Activated CD8-positive, alpha-beta memory T cell treated with anti-CD3 and anti-CD28 coated beads, Interleukin-2, amount 10 ng/mL, durations not matched to agents 7 days and 5 days (primary cell): ENCODE data around the gene ZNF177. TPM values are rescaled to one million over a fixed set of nuclear protein-coding genes. Genes with fewer than 3 reads are reported as not detected.
"Not testable (repeated sequence)": the region's sequence is repeated elsewhere in the genome, so short reads cannot be mapped to it uniquely, and the experiment has no call there.

Experiments used
- ATAC-seq: fragments of 150-1000 bp; cut with Tn5 transposase; one replicate; pipeline ENCODE4 v1.10.0; 2021; ENCODE audit warnings: moderate library complexity
- CTCF ChIA-PET: fragments of 350-600 bp; sonication (Branson Sonifier 250); formaldehyde crosslinking; loops from one replicate; lab custom pipeline; 2021; ENCODE audit warnings: antibody characterized with exemption; lab: Charles Lee
- DNase-seq: peaks from one replicate; pipeline ENCODE4 v3.0.0-alpha.2; 2020
- H3K27ac Mint-ChIP-seq: one replicate; pipeline ENCODE4 v1.8.0; 2021; ENCODE audit warnings: mild to moderate bottlenecking, mixed read lengths
- H3K27me3 Mint-ChIP-seq: one replicate; pipeline ENCODE4 v1.8.0; 2021; ENCODE audit warnings: mixed read lengths
- H3K36me3 Mint-ChIP-seq: one replicate; pipeline ENCODE4 v1.8.0; 2021; ENCODE audit warnings: mild to moderate bottlenecking, mixed read lengths
- H3K4me1 Mint-ChIP-seq: one replicate; pipeline ENCODE4 v1.8.0; 2021; ENCODE audit warnings: mixed read lengths
- H3K4me3 Mint-ChIP-seq: one replicate; pipeline ENCODE4 v1.8.0; 2021; ENCODE audit warnings: mild to moderate bottlenecking, moderate library complexity, mixed read lengths
- H3K9me3 Mint-ChIP-seq: one replicate; pipeline ENCODE4 v1.8.0; 2022; ENCODE audit warnings: low read depth, mixed read lengths
- total RNA-seq, 2 experiments: library from RNA; stranded (reverse); gene quantifications; one replicate each; pipeline ENCODE4 v1.2.3, GENCODE V29; 2021

Gene ZNF177
- 1 to 10 TPM; 1.1 to 1.2 TPM for total RNA-seq

GRCh38 chr19:9362905-9363304 is at the start of gene ZNF177:
TSS of gene ZNF177 (plus strand) at chr19:9363013. CDS start at chr19:9378312, 15,299 bp downstream.
- peaks cover 4% of the 10 kb centered on the region for H3K4me1 Mint-ChIP-seq
- H3K4me3 Mint-ChIP-seq, result peak within 1 kb of the TSS; percentile 27
- CTCF ChIA-PET, result no interaction called here
- peaks cover 21% of the 10 kb centered on the region for H3K36me3 Mint-ChIP-seq
- H3K27me3 Mint-ChIP-seq, result peaks cover 6% of the 10 kb centered on the region
- DNase-seq (no peak), ATAC-seq (no peak)
- H3K27ac Mint-ChIP-seq, result no peak within 1 kb of the TSS
- H3K9me3 Mint-ChIP-seq, result peaks cover 35% of the 10 kb centered on the region

- CTCF ChIA-PET, result interaction anchor here (1.5 kb wide), 1 partner anchor 276 kb away, joined by 3 read pairs; no protein-coding TSS in a partner anchor
- Mint-ChIP-seq H3K4me3 (no peak overlapping the region), H3K27ac (no peak overlapping the region), H3K27me3 (no peaks in the 10 kb centered on the region), H3K9me3 (no peaks in the 10 kb centered on the region), H3K4me1 (peaks cover 6% of the 10 kb centered on the region), H3K36me3 (no peaks in the 10 kb centered on the region)
- ATAC-seq (no peak), DNase-seq (no peak)
Observed at GRCh38 chr19:9313756-9314155, 49.1 kb upstream of the ZNF177 start.

- Mint-ChIP-seq H3K4me1 (peaks cover 27% of the 10 kb centered on the region), H3K4me3 (no peak overlapping the region), H3K9me3 (peaks cover 10% of the 10 kb centered on the region), H3K27me3 (no peaks in the 10 kb centered on the region), H3K27ac (no peak overlapping the region), H3K36me3 (peaks cover 31% of the 10 kb centered on the region)
- CTCF ChIA-PET, result no interaction called here
- ATAC-seq (no peak), DNase-seq (no peak)
Observed at GRCh38 chr19:9321338-9321737, 41.5 kb upstream of the ZNF177 start.

GRCh38 chr19:9321756-9322155 is 41.1 kb upstream of the ZNF177 start:
- CTCF ChIA-PET, ATAC-seq, H3K4me3 Mint-ChIP-seq, H3K27ac Mint-ChIP-seq, H3K27me3 Mint-ChIP-seq, DNase-seq: not testable (repeated sequence)
- Mint-ChIP-seq H3K4me1 (peaks cover 28% of the 10 kb centered on the region), H3K9me3 (peaks cover 10% of the 10 kb centered on the region), H3K36me3 (peaks cover 32% of the 10 kb centered on the region)

- H3K27me3 Mint-ChIP-seq, DNase-seq, CTCF ChIA-PET, ATAC-seq, H3K4me3 Mint-ChIP-seq: not testable (repeated sequence)
- peaks cover 36% of the 10 kb centered on the region for H3K36me3 Mint-ChIP-seq
- H3K9me3 Mint-ChIP-seq, result peaks cover 10% of the 10 kb centered on the region
- peak overlapping the region; percentile 22 for H3K27ac Mint-ChIP-seq
- peaks cover 28% of the 10 kb centered on the region for H3K4me1 Mint-ChIP-seq
Observed at GRCh38 chr19:9322201-9322600, 40.6 kb upstream of the ZNF177 start.

- CTCF ChIA-PET, result interaction anchor here (0.8 to 1.8 kb wide), 3 partner anchors 12 to 259 kb away, joined by 3 to 15 read pairs (median 3); no protein-coding TSS in a partner anchor
- H3K27ac Mint-ChIP-seq, result peak overlapping the region; percentile 97
- H3K36me3 Mint-ChIP-seq, result peaks cover 45% of the 10 kb centered on the region
- ATAC-seq, result peak; percentile 61
- peaks cover 28% of the 10 kb centered on the region for H3K4me1 Mint-ChIP-seq
- DNase-seq, result peak; percentile 83
- H3K27me3 Mint-ChIP-seq, result no peaks in the 10 kb centered on the region
- H3K9me3 Mint-ChIP-seq, result peaks cover 17% of the 10 kb centered on the region
- peak overlapping the region; percentile 86 for H3K4me3 Mint-ChIP-seq
Observed at GRCh38 chr19:9323557-9323918, 39.3 kb upstream of the ZNF177 start.

GRCh38 chr19:9323919-9324583 is 38.8 kb upstream of the ZNF177 start, which contains the start of gene ZNF559:
TSS of gene ZNF559 (plus strand) at chr19:9324179. CDS start at chr19:9338550, 14,371 bp downstream.
- Mint-ChIP-seq H3K36me3 (peaks cover 49% of the 10 kb centered on the region), H3K4me1 (peaks cover 28% of the 10 kb centered on the region), H3K27ac (peak within 1 kb of the TSS; percentile 97), H3K27me3 (no peaks in the 10 kb centered on the region), H3K9me3 (peaks cover 18% of the 10 kb centered on the region), H3K4me3 (peak within 1 kb of the TSS; percentile 86)
- CTCF ChIA-PET, result interaction anchor here (0.6 to 1.8 kb wide), 4 partner anchors 11 to 258 kb away, joined by 3 to 15 read pairs (median 4); no protein-coding TSS in a partner anchor
- peak; percentile 97 for DNase-seq
- peak; percentile 99 for ATAC-seq

- no peak for ATAC-seq
- Mint-ChIP-seq H3K9me3 (peaks cover 22% of the 10 kb centered on the region), H3K36me3 (peaks cover 51% of the 10 kb centered on the region), H3K27me3 (no peaks in the 10 kb centered on the region), H3K4me3 (peak overlapping the region; percentile 86), H3K4me1 (peaks cover 28% of the 10 kb centered on the region), H3K27ac (peak overlapping the region; percentile 97)
- DNase-seq, result no peak
- CTCF ChIA-PET, result interaction anchor here (1.8 kb wide), 1 partner anchor 13 kb away, joined by 15 read pairs; no protein-coding TSS in a partner anchor
Observed at GRCh38 chr19:9324584-9324962, 38.2 kb upstream of the ZNF177 start.

GRCh38 chr19:9329999-9330398 is 32.8 kb upstream of the ZNF177 start:
- Mint-ChIP-seq H3K27ac (no peak overlapping the region), H3K27me3 (no peaks in the 10 kb centered on the region), H3K4me1 (peaks cover 6% of the 10 kb centered on the region), H3K9me3 (peaks cover 38% of the 10 kb centered on the region), H3K4me3 (no peak overlapping the region), H3K36me3 (peaks cover 69% of the 10 kb centered on the region)
- ATAC-seq (no peak), DNase-seq (no peak)
- CTCF ChIA-PET, result no interaction called here

- Mint-ChIP-seq H3K27me3 (no peaks in the 10 kb centered on the region), H3K36me3 (peaks cover 61% of the 10 kb centered on the region), H3K4me3 (no peak overlapping the region), H3K4me1 (no peaks in the 10 kb centered on the region), H3K27ac (no peak overlapping the region), H3K9me3 (peaks cover 64% of the 10 kb centered on the region)
- ATAC-seq (no peak), DNase-seq (no peak)
- CTCF ChIA-PET, result no interaction called here
Observed at GRCh38 chr19:9342610-9343304, 20.1 kb upstream of the ZNF177 start.

- DNase-seq, result no peak
- CTCF ChIA-PET, result no interaction called here
- no peaks in the 10 kb centered on the region for H3K4me1 Mint-ChIP-seq
- H3K27ac Mint-ChIP-seq, result no peak overlapping the region
- H3K4me3 Mint-ChIP-seq, result no peak overlapping the region
- no peak for ATAC-seq
- H3K9me3 Mint-ChIP-seq, result peaks cover 61% of the 10 kb centered on the region
- no peaks in the 10 kb centered on the region for H3K27me3 Mint-ChIP-seq
- peaks cover 42% of the 10 kb centered on the region for H3K36me3 Mint-ChIP-seq
Observed at GRCh38 chr19:9345005-9345404, 17.8 kb upstream of the ZNF177 start.

GRCh38 chr19:9348253-9348652 is 14.6 kb upstream of the ZNF177 start:
- H3K27ac Mint-ChIP-seq, result no peak overlapping the region
- H3K4me1 Mint-ChIP-seq, result no peaks in the 10 kb centered on the region
- DNase-seq (no peak), ATAC-seq (no peak)
- no peak overlapping the region for H3K4me3 Mint-ChIP-seq
- H3K27me3 Mint-ChIP-seq, result no peaks in the 10 kb centered on the region
- CTCF ChIA-PET, result no interaction called here
- H3K36me3 Mint-ChIP-seq, result peaks cover 16% of the 10 kb centered on the region
- H3K9me3 Mint-ChIP-seq, result peaks cover 48% of the 10 kb centered on the region

- peaks cover 45% of the 10 kb centered on the region for H3K9me3 Mint-ChIP-seq
- H3K27ac Mint-ChIP-seq, result no peak overlapping the region
- no peak for ATAC-seq
- H3K27me3 Mint-ChIP-seq, result no peaks in the 10 kb centered on the region
- peaks cover 13% of the 10 kb centered on the region for H3K36me3 Mint-ChIP-seq
- DNase-seq, result no peak
- no peaks in the 10 kb centered on the region for H3K4me1 Mint-ChIP-seq
- H3K4me3 Mint-ChIP-seq, result no peak overlapping the region
- CTCF ChIA-PET, result interaction anchor here (0.6 kb wide), 1 partner anchor 556 kb away, joined by 3 read pairs; no protein-coding TSS in a partner anchor
Observed at GRCh38 chr19:9348671-9349070, 14.1 kb upstream of the ZNF177 start.
